Body of pancreas (tissue), 4 donors: ENCODE measurements around the gene FOSB. TPM values are rescaled to one million over a fixed set of nuclear protein-coding genes. Genes with fewer than 3 reads are reported as not detected.
A peak's percentile ranks its signal among the peaks of the same experiment; 100 is the strongest.

ENCODE experiments used
- ATAC-seq: fragments of 150-250 bp; one replicate; pipeline ENCODE4 v1.9.1; 2016
- DNase-seq, 4 donors: peaks; one replicate each; pipeline ENCODE4 v3.0.0-alpha.2; 2019
- H3K27ac ChIP-seq, 4 donors: fragments of 200-600 bp; sonication (generic); 1 replicate in 3 of 4; 2 replicates in 1 of 4; pipeline versions ENCODE4 v1.5.1 to v1.6.1; 2016 to 2019; ENCODE audit warnings: mild to moderate bottlenecking in 1 of 4, mixed read lengths in 1 of 4, moderate library complexity in 1 of 4
- H3K27me3 ChIP-seq, 2 donors: fragments of 200-600 bp; sonication (generic); one replicate each; pipeline ENCODE4 v1.6.0; 2016; ENCODE audit warnings: mild to moderate bottlenecking in 1 of 2
- H3K36me3 ChIP-seq, 2 donors: fragments of 200-600 bp; sonication (generic); replicated peaks in 1 of 2; 2 replicates each; pipeline ENCODE4 v1.5.1; 2016; ENCODE audit warnings: low read depth in 2 of 2; ENCODE audit not compliant: insufficient read depth in 1 of 2
- H3K4me1 ChIP-seq: fragments of 200-600 bp; sonication (generic); one replicate; pipeline ENCODE4 v1.6.0; 2016
- H3K4me3 ChIP-seq, 2 donors: fragments of 200-600 bp; sonication (generic); 1 replicate in 1 of 2; 2 replicates in 1 of 2; pipeline ENCODE4 v1.5.1; 2016 to 2019
- H3K9me3 ChIP-seq, 3 donors: fragments of 200-600 bp; sonication (generic); 1 replicate in 2 of 3; 2 replicates in 1 of 3; pipeline ENCODE4 v1.5.1; 2016
- CTCF ChIP-seq, 7 experiments: fragments of 450-650 bp in 4 of 7; fragments of 200-600 bp in 3 of 7; sonication (generic) in 3 of 7; IDR thresholded peaks; one replicate each; pipeline ENCODE4 v1.5.1; 2016 to 2019; ENCODE audit warnings: antibody characterized with exemption in 7 of 7
- POLR2A ChIP-seq, 3 donors: fragments of 450-650 bp; IDR thresholded peaks; one replicate each; pipeline ENCODE4 v1.6.1; 2016; ENCODE audit warnings: antibody characterized with exemption in 3 of 3, mild to moderate bottlenecking in 2 of 3
- WGBS, 2 donors: methylation state at CpG; one replicate each; pipeline ENCODE4 v1.1.5; 2017; 5-methylcytosine and 5-hydroxymethylcytosine counted together
- intact Hi-C: fragments of 100-400 bp; cut with DNase I; formaldehyde crosslinking; loops from one replicate; pipeline ENCODE4 v1.15.1; 2023
- total RNA-seq, 2 donors: library from RNA; depleted of rRNA; stranded (reverse); fragments of >200 nt; gene quantifications; one replicate each; pipeline ENCODE4 v1.1.0, GENCODE V29; 2016

The FOSB gene
- total RNA-seq, 2 donors from 2014 or later: 4.2 to 84.7 TPM

DNA sequence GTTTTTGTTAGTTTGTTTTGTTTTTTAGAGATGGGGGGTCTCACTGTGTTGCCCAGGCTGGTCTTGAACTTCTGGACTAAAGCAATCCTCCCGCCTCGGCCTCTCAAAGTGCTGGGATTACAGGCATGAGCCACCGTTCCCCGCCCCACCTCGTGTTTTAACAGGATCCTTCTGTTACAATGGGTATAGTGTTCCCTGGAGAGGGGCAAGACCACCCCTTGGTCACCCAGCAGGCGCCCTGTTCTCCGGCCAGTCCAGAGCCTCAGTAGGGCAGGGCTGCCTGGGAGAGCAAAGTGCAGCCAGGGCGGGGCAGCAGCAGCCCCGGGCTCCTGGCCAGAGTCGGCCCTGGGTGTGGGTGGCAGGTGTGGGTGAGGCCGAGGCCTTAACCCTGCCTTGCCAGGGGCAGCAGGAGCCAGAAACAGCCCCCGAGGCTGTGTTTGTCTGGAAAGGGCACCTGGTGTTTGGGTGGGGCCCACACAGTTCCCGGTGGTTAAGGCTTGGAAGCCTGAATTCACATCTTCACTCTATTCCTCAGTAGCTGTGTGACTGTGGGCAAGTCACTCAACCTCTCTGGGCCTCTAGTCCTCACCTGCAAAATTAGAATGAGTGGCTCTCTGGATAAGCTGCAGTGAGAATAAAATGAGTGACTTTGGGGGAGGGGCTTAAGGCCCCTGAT lies 46.7 kb downstream of the FOSB start:
- TF ChIP-seq POLR2A (IDR thresholded peaks at IDR 0.05) (no peak), CTCF (IDR thresholded peaks at IDR 0.05) (no peak)
- intact Hi-C loops: loop anchor here (10.0 kb wide), 1 partner anchor 60 kb away; no protein-coding TSS in a partner anchor
- no peaks in the 10 kb centered on the region for H3K27me3 ChIP-seq
- H3K27ac ChIP-seq: peak overlapping the region; percentile 48 to 64 (median 56)
- DNase-seq (peak; percentile 68 to 82 (median 74)), ATAC-seq (peak; percentile 82)
- H3K4me3 ChIP-seq: no peak overlapping the region
- WGBS, 2 donors: 15 to 28% methylated on average over 10 to 12 of the region's 13 CpGs
- no peaks in the 10 kb centered on the region for H3K9me3 ChIP-seq
- peaks cover 30% of the 10 kb centered on the region for H3K4me1 ChIP-seq
- peaks cover 0 to 3% of the 10 kb centered on the region in 2 donors for H3K36me3 ChIP-seq

- DNase-seq (peak in 1 of 4 donors; percentile 72), ATAC-seq (peak; percentile 15)
- Histone ChIP-seq H3K9me3 (no peaks in the 10 kb centered on the region), H3K36me3 (peaks cover 0 to 3% of the 10 kb centered on the region in 2 donors), H3K27ac (peak overlapping the region; percentile 48 to 64 (median 56)), H3K27me3 (no peaks in the 10 kb centered on the region), H3K4me3 (no peak overlapping the region), H3K4me1 (peaks cover 26% of the 10 kb centered on the region)
- TF ChIP-seq POLR2A (IDR thresholded peaks at IDR 0.05) (no peak), CTCF (IDR thresholded peaks at IDR 0.05) (no peak)
- intact Hi-C loops: loop anchor here (10.0 kb wide), 1 partner anchor 60 kb away; no protein-coding TSS in a partner anchor
- 71 to 73% methylated on average over 9 to 10 of the region's 10 CpGs for WGBS, 2 donors
Measured at GRCh38 chr19:45515081-45515624, 47.4 kb downstream of the FOSB start.

GRCh38 chr19:45515807-45516401 lies 48.1 kb downstream of the FOSB start:
- TF ChIP-seq CTCF (IDR thresholded peaks at IDR 0.05): no peak
- TF ChIP-seq POLR2A (IDR thresholded peaks at IDR 0.05): no peak
- ATAC-seq: no peak
- DNase-seq: no peak
- intact Hi-C loops: loop anchor here (10.0 kb wide), 1 partner anchor 59 kb away; no protein-coding TSS in a partner anchor
- H3K27me3 ChIP-seq: no peaks in the 10 kb centered on the region
- 72 to 73% methylated on average over 7 to 9 of the region's 9 CpGs for WGBS, 2 donors
- no peaks in the 10 kb centered on the region for H3K9me3 ChIP-seq
- peaks cover 0 to 4% of the 10 kb centered on the region in 2 donors for H3K36me3 ChIP-seq
- H3K27ac ChIP-seq: peak overlapping the region in 2 of 4 donors; percentile 61 to 64
- peaks cover 26% of the 10 kb centered on the region for H3K4me1 ChIP-seq
- H3K4me3 ChIP-seq: no peak overlapping the region

- intact Hi-C loops: loop anchor here (10.0 kb wide), 1 partner anchor 58 kb away; no protein-coding TSS in a partner anchor
- Histone ChIP-seq H3K27me3 (no peaks in the 10 kb centered on the region), H3K4me3 (no peak overlapping the region), H3K9me3 (no peaks in the 10 kb centered on the region), H3K36me3 (peaks cover 0 to 4% of the 10 kb centered on the region in 2 donors), H3K4me1 (peaks cover 26% of the 10 kb centered on the region), H3K27ac (no peak overlapping the region)
- TF ChIP-seq CTCF (IDR thresholded peaks at IDR 0.05) (no peak), POLR2A (IDR thresholded peaks at IDR 0.05) (no peak)
- ATAC-seq (no peak), DNase-seq (no peak)
- WGBS, 2 donors: 64 to 70% methylated on average over 7 of the region's 7 CpGs
Measured at GRCh38 chr19:45517238-45517637, 49.4 kb downstream of the FOSB start.
